HUDEP-2 (cell line): ENCODE measurements around the gene STK32B.
A peak's percentile ranks its signal among the peaks of the same experiment; 100 is the strongest.
"Not testable (repeated sequence)": the region's sequence is repeated elsewhere in the genome, so short reads cannot be mapped to it uniquely, and the experiment has no call there.

ENCODE experiments used
- DNase-seq, 76 experiments: peaks; one replicate each; lab custom pipeline; 2025; ENCODE audit not compliant: unreplicated experiment in 76 of 76; lab: John Stamatoyannopoulos, UW

STK32B gene

GRCh38 chr4:5247061-5247460 is 195.8 kb downstream of the STK32B start:
- peak in 22 of 76 experiments; percentile 1 to 54 (median 22) for DNase-seq

- DNase-seq = no peak
These were observed 196.5 kb downstream of the STK32B start for GRCh38 chr4:5247735-5248134.

GRCh38 chr4:5249727-5250126 is 198.4 kb downstream of the STK32B start:
- DNase-seq = no peak

- DNase-seq = not testable (repeated sequence)
These were observed 199.3 kb downstream of the STK32B start for GRCh38 chr4:5250536-5250935.

GRCh38 chr4:5256421-5256820 is 205.1 kb downstream of the STK32B start:
- no peak for DNase-seq

GRCh38 chr4:5257086-5257485 is 205.8 kb downstream of the STK32B start:
- DNase-seq = no peak

- no peak for DNase-seq
These were observed 208.2 kb downstream of the STK32B start for GRCh38 chr4:5259471-5259870.

GRCh38 chr4:5260121-5260520 is 208.8 kb downstream of the STK32B start:
- no peak for DNase-seq

- DNase-seq = no peak
These were observed 210.6 kb downstream of the STK32B start for GRCh38 chr4:5261866-5262265.

GRCh38 chr4:5266991-5267390 is 215.7 kb downstream of the STK32B start:
- DNase-seq = no peak

GRCh38 chr4:5267408-5267807 is 216.1 kb downstream of the STK32B start:
- no peak for DNase-seq

GRCh38 chr4:5276475-5277075 is 225.3 kb downstream of the STK32B start:
- DNase-seq = no peak

- no peak for DNase-seq
These were observed 225.8 kb downstream of the STK32B start for GRCh38 chr4:5277079-5277478.

- DNase-seq = no peak
These were observed 226.9 kb downstream of the STK32B start for GRCh38 chr4:5278213-5278612.

GRCh38 chr4:5280069-5280468 is 228.8 kb downstream of the STK32B start:
- DNase-seq = not testable (repeated sequence)

- DNase-seq = no peak
These were observed 229.5 kb downstream of the STK32B start for GRCh38 chr4:5280828-5281227.

- DNase-seq = no peak
These were observed 232.6 kb downstream of the STK32B start for GRCh38 chr4:5283837-5284236.

- no peak for DNase-seq
These were observed 233.2 kb downstream of the STK32B start for GRCh38 chr4:5284517-5284916.

GRCh38 chr4:5292101-5292500 is 240.8 kb downstream of the STK32B start:
- DNase-seq = no peak

GRCh38 chr4:5298000-5298787 is 246.9 kb downstream of the STK32B start:
- not testable (repeated sequence) for DNase-seq

- peak in 1 of 76 experiments; percentile 10 for DNase-seq
These were observed 249.0 kb downstream of the STK32B start for GRCh38 chr4:5300283-5300682.

GRCh38 chr4:5307928-5308327 is 256.6 kb downstream of the STK32B start:
- DNase-seq = no peak
